ENCODE measurements around the gene TESPA1. TPM values are rescaled to one million over a fixed set of nuclear protein-coding genes. Genes with fewer than 3 reads are reported as not detected.

The TESPA1 gene
- total and polyA plus RNA-seq, 5 donors: 0.14 to 1.1 (median 0.74) TPM

- H3K4me3 ChIP-seq (ENCODE audit: low read length): no peak overlapping the region
- intact Hi-C loops (cut with DNase I): no loop called here
- no peaks in the 10 kb centered on the region for H3K27me3 ChIP-seq (ENCODE audit: control insufficient read depth, insufficient read depth)
- DNase-seq (no peak), ATAC-seq (no peak)
- H3K4me1 ChIP-seq (ENCODE audit: control insufficient read depth, insufficient read depth, low read length): no peaks in the 10 kb centered on the region
- H3K27ac ChIP-seq (ENCODE audit: low read length): no peak overlapping the region
- no peaks in the 10 kb centered on the region for H3K9me3 ChIP-seq (ENCODE audit: control insufficient read depth, low read length)
- 96% methylated on average over 2 of the region's 2 CpGs for WGBS
These were observed 2.8 kb downstream of the TESPA1 start for GRCh38 chr12:54981796-54982195.

GRCh38 chr12:54980341-54980740 lies 4.2 kb downstream of the TESPA1 start:
- Histone ChIP-seq H3K9me3 (ENCODE audit: control insufficient read depth, low read length) (no peaks in the 10 kb centered on the region), H3K27ac (ENCODE audit: low read length) (no peak overlapping the region), H3K27me3 (ENCODE audit: control insufficient read depth, insufficient read depth) (no peaks in the 10 kb centered on the region), H3K4me3 (ENCODE audit: low read length) (no peak overlapping the region), H3K4me1 (ENCODE audit: control insufficient read depth, insufficient read depth, low read length) (no peaks in the 10 kb centered on the region)
- intact Hi-C loops (cut with DNase I): no loop called here
- ATAC-seq (no peak), DNase-seq (no peak)
- 79% methylated on average over 5 of the region's 5 CpGs for WGBS

- WGBS: 56% methylated on average over 5 of the region's 5 CpGs
- no peak overlapping the region for H3K27ac ChIP-seq (ENCODE audit: low read length)
- DNase-seq: no peak
These were observed 6.7 kb downstream of the TESPA1 start for GRCh38 chr12:54977857-54978256.

DNA sequence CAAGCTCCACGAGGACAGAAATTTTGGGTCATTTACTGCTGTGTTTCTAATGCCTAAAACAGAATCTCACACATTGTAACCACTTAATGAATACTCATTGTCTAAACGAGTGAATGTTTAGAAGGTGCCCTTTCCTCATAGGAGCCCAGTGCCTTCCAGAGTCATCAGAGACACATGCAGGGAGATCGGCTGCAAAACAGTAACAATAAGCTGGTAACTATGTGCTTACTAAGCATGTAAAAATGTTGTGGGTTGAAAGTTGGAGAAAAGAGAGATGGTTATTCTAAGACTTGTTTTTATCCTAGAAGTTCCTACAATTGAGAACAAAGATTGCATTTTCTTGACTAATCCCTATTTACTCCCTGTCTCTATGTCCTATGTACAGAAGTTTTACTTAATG lies 7.4 kb downstream of the TESPA1 start:
- Histone ChIP-seq H3K27me3 (ENCODE audit: control insufficient read depth, insufficient read depth) (no peaks in the 10 kb centered on the region), H3K4me3 (ENCODE audit: low read length) (no peak overlapping the region), H3K27ac (ENCODE audit: low read length) (no peak overlapping the region), H3K9me3 (ENCODE audit: control insufficient read depth, low read length) (no peaks in the 10 kb centered on the region), H3K4me1 (ENCODE audit: control insufficient read depth, insufficient read depth, low read length) (no peaks in the 10 kb centered on the region)
- intact Hi-C loops (cut with DNase I): no loop called here
- no peak for ATAC-seq
- WGBS: 46% methylated on average over 3 of the region's 3 CpGs
- no peak for DNase-seq

More at GRCh38 chr12:54977857-54978256, 6.7 kb downstream of the TESPA1 start:
- H3K4me3 ChIP-seq (ENCODE audit: low read length): no peak overlapping the region
- no peaks in the 10 kb centered on the region for H3K4me1 ChIP-seq (ENCODE audit: control insufficient read depth, insufficient read depth, low read length)
- no peaks in the 10 kb centered on the region for H3K9me3 ChIP-seq (ENCODE audit: control insufficient read depth, low read length)
- intact Hi-C loops (cut with DNase I): no loop called here
- ATAC-seq: no peak
- no peaks in the 10 kb centered on the region for H3K27me3 ChIP-seq (ENCODE audit: control insufficient read depth, insufficient read depth)

DNA sequence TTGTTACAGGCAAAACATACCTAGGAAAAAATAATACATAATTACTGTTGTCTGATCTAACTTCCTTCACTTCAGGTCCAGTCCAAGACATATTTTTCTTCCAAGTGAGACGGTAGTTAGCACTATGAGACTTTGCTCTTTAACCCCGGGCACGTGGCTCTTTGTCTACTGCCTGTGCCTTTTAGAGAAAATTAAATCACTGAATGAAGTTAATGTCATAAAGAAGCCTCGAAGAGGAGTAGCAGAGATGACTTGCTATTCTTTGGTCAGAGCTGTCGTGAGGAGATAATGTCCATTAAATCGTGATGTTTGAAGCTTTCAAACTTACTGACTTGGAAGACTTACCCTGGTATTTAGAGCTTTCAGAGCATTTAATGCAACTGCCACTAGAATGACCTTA lies 8.7 kb downstream of the TESPA1 start:
- no peak overlapping the region for H3K4me3 ChIP-seq (ENCODE audit: low read length)
- no peak for DNase-seq

GRCh38 chr12:54975272-54975671 lies 9.3 kb downstream of the TESPA1 start:
- no peaks in the 10 kb centered on the region for H3K4me1 ChIP-seq (ENCODE audit: control insufficient read depth, insufficient read depth, low read length)
- intact Hi-C loops (cut with DNase I): no loop called here
- no peak for ATAC-seq
- H3K27me3 ChIP-seq (ENCODE audit: control insufficient read depth, insufficient read depth): no peaks in the 10 kb centered on the region
- no peak overlapping the region for H3K27ac ChIP-seq (ENCODE audit: low read length)
- H3K4me3 ChIP-seq (ENCODE audit: low read length): no peak overlapping the region
- DNase-seq: no peak
- no peaks in the 10 kb centered on the region for H3K9me3 ChIP-seq (ENCODE audit: control insufficient read depth, low read length)
- 87% methylated on average over 2 of the region's 2 CpGs for WGBS

More for the DNA sequence above, 8.7 kb downstream of the TESPA1 start:
- no peak for ATAC-seq
- H3K9me3 ChIP-seq (ENCODE audit: control insufficient read depth, low read length): no peaks in the 10 kb centered on the region
- H3K27me3 ChIP-seq (ENCODE audit: control insufficient read depth, insufficient read depth): no peaks in the 10 kb centered on the region
- 37% methylated on average over 6 of the region's 6 CpGs for WGBS
- H3K4me1 ChIP-seq (ENCODE audit: control insufficient read depth, insufficient read depth, low read length): no peaks in the 10 kb centered on the region
- intact Hi-C loops (cut with DNase I): no loop called here
- H3K27ac ChIP-seq (ENCODE audit: low read length): no peak overlapping the region

DNA sequence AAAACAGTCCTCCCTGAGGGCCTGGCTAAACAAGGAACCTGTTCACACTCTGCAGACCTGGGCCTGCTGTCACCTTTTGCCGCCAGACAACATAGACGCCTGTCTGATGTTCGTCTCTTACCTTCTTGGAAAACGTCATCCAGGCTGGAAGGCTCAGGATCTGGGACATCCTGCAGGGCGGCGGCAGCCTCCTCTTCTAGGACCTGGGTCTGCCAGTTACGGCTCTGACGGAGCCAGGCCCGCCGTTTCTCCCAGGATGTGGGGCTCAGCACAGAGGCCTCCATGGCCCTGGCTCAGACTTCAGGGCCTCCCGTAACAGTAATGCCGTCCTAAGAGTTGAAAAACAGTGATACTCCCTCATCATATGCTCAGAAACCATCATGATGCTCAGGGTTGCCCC lies 10.3 kb downstream of the TESPA1 start:
- H3K4me3 ChIP-seq (ENCODE audit: low read length): no peak overlapping the region
- ATAC-seq (no peak), DNase-seq (no peak)
- H3K27ac ChIP-seq (ENCODE audit: low read length): no peak overlapping the region
- no peaks in the 10 kb centered on the region for H3K4me1 ChIP-seq (ENCODE audit: control insufficient read depth, insufficient read depth, low read length)
- 94% methylated on average over 12 of the region's 12 CpGs for WGBS
- no peaks in the 10 kb centered on the region for H3K27me3 ChIP-seq (ENCODE audit: control insufficient read depth, insufficient read depth)
- intact Hi-C loops (cut with DNase I): no loop called here
- H3K9me3 ChIP-seq (ENCODE audit: control insufficient read depth, low read length): no peaks in the 10 kb centered on the region

- H3K27ac ChIP-seq (ENCODE audit: low read length): no peak overlapping the region
- no peaks in the 10 kb centered on the region for H3K27me3 ChIP-seq (ENCODE audit: control insufficient read depth, insufficient read depth)
- intact Hi-C loops (cut with DNase I): no loop called here
- no peak for ATAC-seq
- 72% methylated on average over 3 of the region's 3 CpGs for WGBS
- no peaks in the 10 kb centered on the region for H3K9me3 ChIP-seq (ENCODE audit: control insufficient read depth, low read length)
- no peaks in the 10 kb centered on the region for H3K4me1 ChIP-seq (ENCODE audit: control insufficient read depth, insufficient read depth, low read length)
- DNase-seq: no peak
- H3K4me3 ChIP-seq (ENCODE audit: low read length): no peak overlapping the region
These were observed 11.0 kb downstream of the TESPA1 start for GRCh38 chr12:54973556-54973955.

DNA sequence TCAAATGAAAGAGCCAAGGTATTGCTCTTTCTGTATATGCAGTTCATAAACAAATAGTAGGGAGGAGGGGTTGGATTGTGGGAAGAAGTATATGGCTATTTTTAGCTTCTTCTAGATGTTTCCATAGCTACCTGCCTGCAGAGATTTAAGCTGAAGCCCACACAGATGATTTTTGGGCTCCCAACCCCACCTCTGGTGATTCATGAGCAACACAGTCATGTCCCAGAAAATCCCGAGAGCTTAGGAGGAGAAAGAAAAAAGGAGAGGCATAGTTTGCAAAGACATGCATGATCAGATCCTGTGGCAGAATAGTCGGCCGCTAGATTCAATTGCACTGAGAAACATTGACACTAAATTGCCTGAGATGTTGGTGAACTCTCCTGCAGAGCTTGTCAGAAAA lies 13.8 kb downstream of the TESPA1 start:
- DNase-seq (no peak), ATAC-seq (no peak)
- H3K9me3 ChIP-seq (ENCODE audit: control insufficient read depth, low read length): no peaks in the 10 kb centered on the region
- intact Hi-C loops (cut with DNase I): no loop called here
- WGBS: 94% methylated on average over 3 of the region's 3 CpGs
- no peak overlapping the region for H3K27ac ChIP-seq (ENCODE audit: low read length)
- H3K4me3 ChIP-seq (ENCODE audit: low read length): no peak overlapping the region
- H3K27me3 ChIP-seq (ENCODE audit: control insufficient read depth, insufficient read depth): no peaks in the 10 kb centered on the region
- no peaks in the 10 kb centered on the region for H3K4me1 ChIP-seq (ENCODE audit: control insufficient read depth, insufficient read depth, low read length)

DNA sequence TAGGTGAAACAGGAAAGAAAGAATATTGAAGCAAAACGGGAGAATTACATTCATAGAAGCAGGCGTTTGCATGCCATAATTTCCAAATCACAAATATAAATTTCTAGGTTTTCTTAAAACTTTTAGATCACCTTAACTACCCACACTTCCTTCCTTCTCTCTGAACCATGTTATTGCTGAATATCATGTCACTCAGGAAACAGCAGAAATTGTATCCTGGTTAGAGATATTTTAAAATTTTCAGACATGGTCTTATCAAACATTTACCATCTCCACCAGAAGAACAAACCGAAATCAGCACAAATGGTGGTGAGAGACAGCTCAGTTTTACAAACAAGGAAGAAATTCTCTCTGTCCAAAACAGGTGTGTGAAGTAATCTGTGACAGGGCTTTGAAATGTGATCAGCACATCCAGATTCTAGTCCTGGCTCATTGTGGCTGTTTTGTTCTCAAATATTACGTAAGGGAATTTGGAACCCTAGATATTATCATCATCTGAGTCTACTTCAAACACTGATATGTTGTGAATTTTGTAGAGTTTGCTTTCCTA lies 16.3 kb downstream of the TESPA1 start:
- Histone ChIP-seq H3K27me3 (ENCODE audit: control insufficient read depth, insufficient read depth) (no peaks in the 10 kb centered on the region), H3K4me1 (ENCODE audit: control insufficient read depth, insufficient read depth, low read length) (no peaks in the 10 kb centered on the region), H3K27ac (ENCODE audit: low read length) (no peak overlapping the region), H3K9me3 (ENCODE audit: control insufficient read depth, low read length) (no peaks in the 10 kb centered on the region), H3K4me3 (ENCODE audit: low read length) (no peak overlapping the region)
- WGBS: 60% methylated on average over 4 of the region's 4 CpGs
- no peak for ATAC-seq
- intact Hi-C loops (cut with DNase I): no loop called here
- no peak for DNase-seq

GRCh38 chr12:54967461-54967860 lies 17.1 kb downstream of the TESPA1 start:
- Histone ChIP-seq H3K4me1 (ENCODE audit: control insufficient read depth, insufficient read depth, low read length) (no peaks in the 10 kb centered on the region), H3K27me3 (ENCODE audit: control insufficient read depth, insufficient read depth) (no peaks in the 10 kb centered on the region), H3K27ac (ENCODE audit: low read length) (no peak overlapping the region), H3K4me3 (ENCODE audit: low read length) (no peak overlapping the region), H3K9me3 (ENCODE audit: control insufficient read depth, low read length) (no peaks in the 10 kb centered on the region)
- 38% methylated on average over 2 of the region's 2 CpGs for WGBS
- intact Hi-C loops (cut with DNase I): no loop called here
- no peak for DNase-seq
- ATAC-seq: no peak

DNA sequence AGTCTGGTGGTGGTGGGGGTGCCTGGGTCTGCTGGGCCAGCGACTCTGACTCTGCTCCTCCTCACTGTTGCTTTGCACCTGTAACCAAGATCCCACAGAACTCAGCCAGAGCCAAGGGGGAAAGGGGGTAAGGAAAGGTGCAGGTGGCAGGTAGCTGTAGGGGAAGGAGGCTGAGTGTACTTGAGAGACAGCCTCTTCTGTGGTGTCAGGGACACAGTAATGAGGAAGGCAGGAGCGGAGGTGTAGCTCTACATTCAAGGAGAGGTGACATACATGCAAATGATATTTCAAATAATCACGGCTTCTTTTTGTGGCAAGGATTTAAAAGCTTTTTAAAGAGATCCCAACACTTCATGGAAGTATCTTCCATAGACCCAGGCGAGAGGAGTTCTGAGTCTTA lies 23.4 kb downstream of the TESPA1 start:
- H3K27me3 ChIP-seq (ENCODE audit: control insufficient read depth, insufficient read depth): no peaks in the 10 kb centered on the region
- intact Hi-C loops (cut with DNase I): no loop called here
- H3K4me1 ChIP-seq (ENCODE audit: control insufficient read depth, insufficient read depth, low read length): no peaks in the 10 kb centered on the region
- WGBS: 89% methylated on average over 4 of the region's 4 CpGs
- H3K4me3 ChIP-seq (ENCODE audit: low read length): no peak overlapping the region
- ATAC-seq: no peak
- H3K9me3 ChIP-seq (ENCODE audit: control insufficient read depth, low read length): no peaks in the 10 kb centered on the region
- DNase-seq: no peak
- no peak overlapping the region for H3K27ac ChIP-seq (ENCODE audit: low read length)

Measured in right cardiac atrium (tissue), 5 donors.